T-cell (primary cell): ENCODE measurements around the gene XRCC6. TPM values are rescaled to one million over a fixed set of nuclear protein-coding genes. Genes with fewer than 3 reads are reported as not detected.

Source experiments
- ATAC-seq, 4 experiments: fragments of 200-7000 bp in 3 of 4; fragments of 150-1000 bp in 1 of 4; cut with Tn5 transposase; replicated peaks in 1 of 4; 1 replicate in 3 of 4; 2 replicates in 1 of 4; pipeline ENCODE4 v1.10.0; 2021; ENCODE audit warnings: moderate library complexity in 3 of 4, mild to moderate bottlenecking in 2 of 4, moderate number of reproducible peaks in 1 of 4
- CTCF ChIA-PET, 2 donors: fragments of 300-600 bp; sonication (Branson Sonifier 250); formaldehyde crosslinking; loops; one replicate each; lab custom pipeline; 2022; ENCODE audit warnings: antibody characterized with exemption in 2 of 2; lab: Charles Lee
- POLR2A ChIA-PET, 2 donors: fragments of 300-600 bp; sonication (Branson Sonifier 250); formaldehyde crosslinking; loops; one replicate each; lab custom pipeline; 2022; ENCODE audit warnings: antibody characterized with exemption in 2 of 2; lab: Charles Lee
- DNase-seq, 35 experiments: peaks; one replicate each; pipeline versions ENCODE4 v3.0.0 to v3.0.0-alpha.2; 2013 to 2023
- H3K27ac ChIP-seq: one replicate; pipeline ENCODE4 v1.5.1; 2013; ENCODE audit warnings: low read length
- H3K27me3 ChIP-seq, 2 experiments: replicated peaks in 1 of 2; 1 replicate in 1 of 2; 2 replicates in 1 of 2; pipeline versions ENCODE4 v1.6.1 to v1.7.0; 2013; ENCODE audit warnings: low read length in 1 of 2, mixed read lengths in 1 of 2; ENCODE audit not compliant: control insufficient read depth in 2 of 2, insufficient read depth in 2 of 2; ENCODE audit errors: extremely low read depth in 1 of 2
- H3K36me3 ChIP-seq, 2 donors: 1 replicate in 1 of 2; 2 replicates in 1 of 2; pipeline versions ENCODE4 v1.6.1 to v1.7.0; 2013; ENCODE audit warnings: low read length in 1 of 2; ENCODE audit not compliant: control insufficient read depth in 2 of 2, insufficient read depth in 1 of 2; ENCODE audit errors: extremely low read depth in 1 of 2
- H3K4me1 ChIP-seq, 2 experiments: 1 replicate in 1 of 2; 2 replicates in 1 of 2; pipeline versions ENCODE4 v1.6.1 to v1.7.0; 2013; ENCODE audit warnings: low read length in 2 of 2, mixed read lengths in 1 of 2; ENCODE audit not compliant: insufficient read depth in 2 of 2, control insufficient read depth in 1 of 2; ENCODE audit errors: extremely low read depth in 1 of 2
- H3K4me3 ChIP-seq, 2 donors: 1 replicate in 1 of 2; 2 replicates in 1 of 2; pipeline versions ENCODE4 v1.5.1 to v1.7.0; 2013; ENCODE audit warnings: mild to moderate bottlenecking in 2 of 2, low read length in 1 of 2, moderate library complexity in 1 of 2; ENCODE audit not compliant: control insufficient read depth in 1 of 2; ENCODE audit errors: extremely low read depth in 1 of 2
- H3K9me3 ChIP-seq: 2 replicates; pipeline ENCODE4 v1.7.0; 2013
- H3K27ac Mint-ChIP-seq, 2 donors: one replicate each; pipeline ENCODE4 v1.8.0; 2020 to 2021; ENCODE audit warnings: mild to moderate bottlenecking in 2 of 2, mixed read lengths in 2 of 2
- H3K27me3 Mint-ChIP-seq, 2 donors: one replicate each; pipeline ENCODE4 v1.8.0; 2021 to 2022; ENCODE audit warnings: mixed read lengths in 2 of 2
- H3K36me3 Mint-ChIP-seq: one replicate; pipeline ENCODE4 v1.8.0; 2021; ENCODE audit warnings: mixed read lengths
- H3K4me1 Mint-ChIP-seq, 3 donors: one replicate each; pipeline ENCODE4 v1.8.0; 2020 to 2022; ENCODE audit warnings: mixed read lengths in 3 of 3, mild to moderate bottlenecking in 1 of 3
- H3K4me3 Mint-ChIP-seq, 3 donors: one replicate each; pipeline ENCODE4 v1.8.0; 2020 to 2022; ENCODE audit warnings: mild to moderate bottlenecking in 3 of 3, mixed read lengths in 3 of 3, moderate library complexity in 3 of 3
- H3K9me3 Mint-ChIP-seq, 3 donors: one replicate each; pipeline ENCODE4 v1.8.0; 2020 to 2022; ENCODE audit warnings: mixed read lengths in 3 of 3
- WGBS: methylation state at CpG from one replicate; pipeline ENCODE4 v1.1.5; 2013; ENCODE audit warnings: missing lambda C conversion rate; ENCODE audit not compliant: insufficient coverage; 5-methylcytosine and 5-hydroxymethylcytosine counted together
- total RNA-seq, 35 experiments: library from RNA in 6 of 35; stranded (reverse) in 6 of 35; fragments of 120-200 nt in 1 of 35; gene quantifications; one replicate each; pipeline versions ENCODE4 v1.2.1 to v1.2.4 and lab custom pipeline; 2013 to 2026

Gene XRCC6
- total RNA-seq, 5 donors from 2014 or later (not counting 1 experiment from before 2014, with no cell fraction given) = 159 to 174 (median 168) TPM

- Mint-ChIP-seq H3K27me3 (no peaks in the 10 kb centered on the region), H3K4me1 (peaks cover 25 to 35% (median 28%) of the 10 kb centered on the region in 3 donors), H3K9me3 (no peaks in the 10 kb centered on the region), H3K36me3 (peaks cover 47% of the 10 kb centered on the region), H3K4me3 (no peak overlapping the region), H3K27ac (peak overlapping the region in 1 of 2 donors; percentile 39)
- Histone ChIP-seq H3K4me3 (no peak overlapping the region), H3K4me1 (no peaks in the 10 kb centered on the region), H3K36me3 (peaks cover 5 to 58% of the 10 kb centered on the region in 2 donors), H3K27me3 (no peaks in the 10 kb centered on the region), H3K9me3 (no peaks in the 10 kb centered on the region), H3K27ac (no peak overlapping the region)
- 93% methylated on average over 4 of the region's 4 CpGs for WGBS
- ChIA-PET POLR2A (interaction anchor here in 1 of 2 donors (0.7 kb wide), 1 partner anchor 21 kb away, joined by 6 read pairs; no protein-coding TSS in a partner anchor), CTCF (interaction anchor here in 1 of 2 donors (0.9 kb wide), 1 partner anchor 13 kb away, joined by 3 read pairs; the partner anchor contains the start of gene SNU13)
- DNase-seq = no peak
- ATAC-seq = no peak
These were observed 55.0 kb downstream of the XRCC6 start for GRCh38 chr22:41676134-41676533.

DNA sequence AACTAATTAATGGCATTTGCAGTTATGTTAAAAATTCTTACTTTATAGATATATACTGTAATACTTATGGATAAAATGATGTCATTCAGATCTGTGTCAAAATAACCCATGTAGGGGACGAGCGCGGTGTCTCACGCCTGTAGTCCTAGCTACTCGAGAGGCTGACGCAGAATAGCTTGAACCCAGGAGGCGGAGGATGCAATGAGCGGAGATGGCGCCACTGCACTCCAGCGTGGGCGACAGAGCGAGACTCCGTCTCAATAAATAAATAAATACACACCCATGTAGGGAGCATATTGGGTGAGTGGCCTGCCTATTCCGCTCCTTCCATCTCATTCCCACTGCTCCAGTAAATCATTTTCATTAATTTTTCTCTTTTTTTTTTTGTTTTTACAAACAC lies 60.5 kb downstream of the XRCC6 start:
- Histone ChIP-seq H3K4me1 (peaks cover 0 to 22% of the 10 kb centered on the region in 2 experiments), H3K4me3 (peak overlapping the region; percentile 75 to 78), H3K9me3 (no peaks in the 10 kb centered on the region), H3K36me3 (peaks cover 0 to 32% of the 10 kb centered on the region in 2 donors), H3K27me3 (no peaks in the 10 kb centered on the region), H3K27ac (peak overlapping the region; percentile 82)
- ATAC-seq (peak in 1 of 4 experiments; percentile 23), DNase-seq (peak in 1 of 35 experiments; percentile 27)
- no CpG with 5 or more reads among the region's 14 CpGs for WGBS
- no peaks in the 10 kb centered on the region for H3K9me3 Mint-ChIP-seq
- no peaks in the 10 kb centered on the region for H3K27me3 Mint-ChIP-seq
- H3K4me1 Mint-ChIP-seq = peaks cover 40 to 50% (median 44%) of the 10 kb centered on the region in 3 donors
- H3K4me3 Mint-ChIP-seq = peak overlapping the region; percentile 89 to 96 (median 96)
- H3K36me3 Mint-ChIP-seq = peaks cover 28% of the 10 kb centered on the region
- POLR2A ChIA-PET = no interaction called here
- CTCF ChIA-PET = interaction anchor here (0.8 to 1.1 kb wide), 2 partner anchors 15 to 324 kb away, joined by 3 to 5 read pairs; no protein-coding TSS in a partner anchor
- H3K27ac Mint-ChIP-seq = peak overlapping the region in 1 of 2 donors; percentile 66

DNA sequence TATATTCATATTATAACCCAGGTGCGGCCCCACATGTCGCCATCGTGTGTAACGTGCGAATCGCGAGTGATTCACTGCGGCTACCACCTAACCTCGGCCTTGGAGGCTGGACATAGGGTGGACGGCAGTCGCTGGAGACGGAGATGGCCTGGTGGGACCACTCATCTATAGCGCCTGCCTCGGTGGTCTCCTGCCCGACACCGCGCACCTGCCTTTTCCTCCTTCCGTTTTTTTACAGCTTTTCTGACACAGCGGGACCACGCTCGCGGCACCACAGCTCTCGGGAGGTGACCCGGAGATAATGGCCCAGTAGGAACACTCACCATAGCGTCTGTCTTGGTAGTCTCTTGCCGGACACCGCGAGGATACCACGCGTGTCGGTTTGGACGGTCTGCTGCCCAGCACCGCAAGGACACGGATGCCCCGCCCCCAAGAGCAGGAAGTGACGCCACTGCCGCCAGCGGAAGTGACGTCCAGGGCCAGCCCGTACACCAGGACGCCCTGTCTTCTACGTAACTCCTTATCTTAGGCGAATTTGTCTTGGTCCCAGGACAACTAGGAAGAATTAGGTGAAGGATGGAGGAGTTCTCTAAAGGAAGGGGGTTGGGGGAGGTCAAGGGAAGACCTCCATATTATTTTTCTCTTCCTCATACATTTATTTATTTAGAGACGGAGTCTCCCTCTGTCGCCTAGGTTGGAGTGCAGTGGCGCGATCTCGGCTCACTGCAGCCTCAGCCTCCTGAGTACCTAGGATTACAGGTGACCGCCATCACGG lies 61.1 kb downstream of the XRCC6 start:
- ChIA-PET CTCF (interaction anchor here in 1 of 2 donors (1.1 kb wide), 1 partner anchor 15 kb away, joined by 5 read pairs; no protein-coding TSS in a partner anchor), POLR2A (no interaction called here)
- H3K9me3 ChIP-seq = no peaks in the 10 kb centered on the region
- no peaks in the 10 kb centered on the region for H3K27me3 ChIP-seq
- peak overlapping the region; percentile 82 for H3K27ac ChIP-seq
- H3K4me1 ChIP-seq = peaks cover 2 to 28% of the 10 kb centered on the region in 2 experiments
- H3K27ac Mint-ChIP-seq = peak overlapping the region; percentile 86 to 91
- H3K9me3 Mint-ChIP-seq = no peaks in the 10 kb centered on the region
- ATAC-seq = peak; percentile 90 to 94 (median 93)
- peak overlapping the region; percentile 89 to 96 (median 96) for H3K4me3 Mint-ChIP-seq
- peak overlapping the region; percentile 75 to 78 for H3K4me3 ChIP-seq
- H3K4me1 Mint-ChIP-seq = peaks cover 44 to 51% (median 46%) of the 10 kb centered on the region in 3 donors
- H3K27me3 Mint-ChIP-seq = no peaks in the 10 kb centered on the region
- 35% methylated on average over 26 of the region's 50 CpGs for WGBS
- H3K36me3 Mint-ChIP-seq = peaks cover 25% of the 10 kb centered on the region
- peak; percentile 59 to 90 (median 79) for DNase-seq
- H3K36me3 ChIP-seq = peaks cover 0 to 32% of the 10 kb centered on the region in 2 donors

DNA sequence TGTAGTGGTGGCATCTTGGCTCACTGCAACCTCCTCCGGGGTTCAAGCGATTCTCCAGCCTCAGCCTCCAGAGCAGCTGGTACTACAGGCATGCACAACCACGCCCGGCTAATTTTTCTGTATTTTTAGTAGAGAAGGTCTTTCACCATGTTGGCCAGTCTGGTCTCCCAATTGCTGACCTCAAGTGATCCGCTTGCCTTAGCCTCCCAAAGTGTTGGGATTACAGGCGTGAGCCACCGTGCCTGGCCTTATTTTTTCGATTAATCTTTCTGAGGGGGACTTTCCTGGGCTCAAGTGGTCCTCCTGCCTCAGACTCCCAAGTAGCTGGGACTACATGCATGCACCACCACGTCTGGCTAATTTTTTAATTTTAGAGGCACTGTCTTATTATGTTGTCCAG lies 62.0 kb downstream of the XRCC6 start:
- H3K9me3 Mint-ChIP-seq = no peaks in the 10 kb centered on the region
- POLR2A ChIA-PET = no interaction called here
- no peaks in the 10 kb centered on the region for H3K27me3 Mint-ChIP-seq
- ATAC-seq (peak in 1 of 4 experiments; percentile 1), DNase-seq (no peak)
- H3K27me3 ChIP-seq = no peaks in the 10 kb centered on the region
- H3K36me3 ChIP-seq = peaks cover 0 to 32% of the 10 kb centered on the region in 2 donors
- H3K4me1 ChIP-seq = peaks cover 9 to 34% of the 10 kb centered on the region in 2 experiments
- H3K9me3 ChIP-seq = no peaks in the 10 kb centered on the region
- H3K36me3 Mint-ChIP-seq = peaks cover 21% of the 10 kb centered on the region
- CTCF ChIA-PET = no interaction called here
- 80% methylated on average over 7 of the region's 9 CpGs for WGBS
- peak overlapping the region; percentile 82 for H3K27ac ChIP-seq
- H3K4me3 ChIP-seq = peak overlapping the region in 1 of 2 donors; percentile 75
- peaks cover 45 to 55% (median 50%) of the 10 kb centered on the region in 3 donors for H3K4me1 Mint-ChIP-seq
- peak overlapping the region; percentile 86 to 91 for H3K27ac Mint-ChIP-seq
- H3K4me3 Mint-ChIP-seq = peak overlapping the region; percentile 89 to 96 (median 96)

GRCh38 chr22:41683616-41684015 lies 62.5 kb downstream of the XRCC6 start:
- H3K27ac Mint-ChIP-seq = peak overlapping the region in 1 of 2 donors; percentile 16
- no peaks in the 10 kb centered on the region for H3K27me3 ChIP-seq
- ATAC-seq = no peak
- H3K9me3 ChIP-seq = no peaks in the 10 kb centered on the region
- H3K36me3 Mint-ChIP-seq = peaks cover 16% of the 10 kb centered on the region
- no peak for DNase-seq
- H3K9me3 Mint-ChIP-seq = no peaks in the 10 kb centered on the region
- H3K4me3 ChIP-seq = no peak overlapping the region
- peaks cover 9 to 38% of the 10 kb centered on the region in 2 experiments for H3K4me1 ChIP-seq
- ChIA-PET CTCF (no interaction called here), POLR2A (no interaction called here)
- H3K4me3 Mint-ChIP-seq = peak overlapping the region in 2 of 3 donors; percentile 89 to 96
- no peaks in the 10 kb centered on the region for H3K27me3 Mint-ChIP-seq
- 100% methylated on average over 1 of the region's 3 CpGs for WGBS
- H3K36me3 ChIP-seq = peaks cover 0 to 27% of the 10 kb centered on the region in 2 donors
- H3K4me1 Mint-ChIP-seq = peaks cover 45 to 52% (median 46%) of the 10 kb centered on the region in 3 donors
- H3K27ac ChIP-seq = no peak overlapping the region

DNA sequence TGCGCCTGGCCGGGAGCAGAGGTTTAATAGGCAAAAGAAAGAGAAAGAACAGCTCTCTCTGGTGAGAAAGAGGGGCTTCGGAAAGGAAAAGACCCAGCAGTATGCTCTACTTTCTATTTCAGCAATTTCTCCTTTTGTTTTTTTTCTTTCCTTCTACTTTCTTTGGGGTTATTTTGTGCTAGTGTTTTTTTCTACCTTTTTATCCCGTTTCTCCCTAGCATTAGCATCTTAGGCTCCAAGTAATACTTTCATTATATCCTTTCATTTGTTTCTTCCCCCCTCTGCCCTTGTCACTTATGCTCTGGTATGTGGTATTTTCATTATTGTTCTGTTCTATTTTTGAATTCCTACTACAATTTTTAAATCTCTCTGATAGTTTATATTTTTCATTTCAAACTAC lies 63.1 kb downstream of the XRCC6 start:
- POLR2A ChIA-PET = no interaction called here
- Mint-ChIP-seq H3K9me3 (no peaks in the 10 kb centered on the region), H3K36me3 (peaks cover 14% of the 10 kb centered on the region), H3K4me1 (peaks cover 50 to 56% (median 51%) of the 10 kb centered on the region in 3 donors), H3K27me3 (no peaks in the 10 kb centered on the region), H3K27ac (no peak overlapping the region), H3K4me3 (no peak overlapping the region)
- ATAC-seq (no peak), DNase-seq (no peak)
- Histone ChIP-seq H3K36me3 (peaks cover 0 to 22% of the 10 kb centered on the region in 2 donors), H3K9me3 (no peaks in the 10 kb centered on the region), H3K4me3 (no peak overlapping the region), H3K27me3 (no peaks in the 10 kb centered on the region), H3K4me1 (peaks cover 9 to 42% of the 10 kb centered on the region in 2 experiments), H3K27ac (peak overlapping the region; percentile 14)
- no CpG with 5 or more reads among the region's 4 CpGs for WGBS
- CTCF ChIA-PET = no interaction called here
